ENCODE data around the gene RPL39L.

Gene RPL39L

DNA sequence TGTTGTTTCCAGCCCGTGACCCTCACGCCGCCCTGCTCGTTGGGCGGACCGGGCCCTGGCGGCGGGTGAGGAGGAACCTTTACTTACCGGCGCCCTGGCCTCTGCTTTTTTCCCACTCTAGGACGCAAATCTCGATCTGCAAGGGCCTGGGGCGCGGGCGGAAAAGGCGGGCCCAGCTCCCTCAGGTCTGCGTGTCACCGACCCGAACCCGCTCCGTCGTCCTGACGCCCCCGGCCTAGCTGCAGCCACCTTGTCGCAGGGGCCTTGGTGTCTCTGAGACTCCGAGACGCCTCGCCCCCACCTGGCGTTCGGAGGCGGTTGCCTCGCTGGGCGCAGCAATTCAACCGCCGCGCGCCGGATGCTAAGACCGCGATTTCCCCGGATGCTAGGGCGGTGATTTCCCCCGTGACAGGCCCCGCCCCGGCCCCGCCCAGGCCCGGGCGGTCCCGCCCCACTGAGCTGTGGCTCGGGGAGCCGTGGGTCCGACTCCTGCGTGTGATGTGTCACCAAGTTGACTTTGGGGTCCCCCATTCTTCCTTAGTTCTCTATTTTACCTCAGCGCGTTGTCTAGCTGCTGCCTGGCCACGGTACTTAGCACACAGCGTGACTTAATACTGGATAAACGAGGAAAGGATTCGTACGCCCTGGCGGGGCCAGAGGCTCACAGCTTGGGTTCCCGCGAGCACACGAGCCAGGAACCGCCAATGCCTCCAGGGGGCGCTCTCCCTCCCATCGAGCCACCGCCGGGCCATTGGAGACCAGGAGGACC, at the start of gene RPL39L:
Gene RPL39L, minus strand, starts transcription at position 371 of the 769 bp plus-strand sequence. CDS start 18,196 bp downstream, outside the sequence.
- TF ChIP-seq CTCF (conservative IDR thresholded peaks at IDR 0.05; ENCODE audit: low read depth, low read length), result peak; percentile 98
- no peaks in the 10 kb centered on the region for H3K27me3 ChIP-seq (ENCODE audit: insufficient read depth, low read depth)
- peak within 1 kb of the TSS; percentile 64 for H3K4me3 ChIP-seq (IDR thresholded peaks at IDR 0.05; ENCODE audit: insufficient read depth, low read depth, low read length)
- H3K9ac ChIP-seq, result peak within 1 kb of the TSS; percentile 90
- no peaks in the 10 kb centered on the region for H3K36me3 ChIP-seq (ENCODE audit: insufficient read depth)
- peaks cover 10% of the 10 kb centered on the region for H3K4me1 ChIP-seq (ENCODE audit: low read depth, poor library complexity, severe bottlenecking)
- peaks cover 8% of the 10 kb centered on the region; the same call in 1 of the 2 replicates for H3K79me2 ChIP-seq (ENCODE audit: insufficient read depth, low read depth)
- H4K20me1 ChIP-seq (ENCODE audit: insufficient read depth), result no peaks in the 10 kb centered on the region
- H3K4me2 ChIP-seq, result peak within 1 kb of the TSS; percentile 67
- H2AFZ ChIP-seq (ENCODE audit: low read depth), result peak within 1 kb of the TSS; percentile 95
- H3K27ac ChIP-seq, result peak within 1 kb of the TSS; percentile 80

- no peak overlapping the region for H3K4me2 ChIP-seq
- H4K20me1 ChIP-seq (ENCODE audit: insufficient read depth), result no peaks in the 10 kb centered on the region
- no peaks in the 10 kb centered on the region for H3K27me3 ChIP-seq (ENCODE audit: insufficient read depth, low read depth)
- H3K4me3 ChIP-seq (IDR thresholded peaks at IDR 0.05; ENCODE audit: insufficient read depth, low read depth, low read length), result no peak overlapping the region
- H2AFZ ChIP-seq (ENCODE audit: low read depth), result no peak overlapping the region
- no peaks in the 10 kb centered on the region for H3K4me1 ChIP-seq (ENCODE audit: low read depth, poor library complexity, severe bottlenecking)
- H3K27ac ChIP-seq, result no peak overlapping the region
- no peak for TF ChIP-seq CTCF (conservative IDR thresholded peaks at IDR 0.05; ENCODE audit: low read depth, low read length)
- no peak overlapping the region for H3K9ac ChIP-seq
- H3K79me2 ChIP-seq (ENCODE audit: insufficient read depth, low read depth), result no peaks in the 10 kb centered on the region
- H3K36me3 ChIP-seq (ENCODE audit: insufficient read depth), result no peaks in the 10 kb centered on the region
Measured at GRCh38 chr3:187188931-187189330, 49.6 kb upstream of the RPL39L start.

- no peaks in the 10 kb centered on the region for H4K20me1 ChIP-seq (ENCODE audit: insufficient read depth)
- no peaks in the 10 kb centered on the region for H3K79me2 ChIP-seq (ENCODE audit: insufficient read depth, low read depth)
- no peak overlapping the region for H3K9ac ChIP-seq
- H3K27ac ChIP-seq, result no peak overlapping the region
- no peak overlapping the region for H2AFZ ChIP-seq (ENCODE audit: low read depth)
- H3K27me3 ChIP-seq (ENCODE audit: insufficient read depth, low read depth), result no peaks in the 10 kb centered on the region
- no peak overlapping the region for H3K4me3 ChIP-seq (IDR thresholded peaks at IDR 0.05; ENCODE audit: insufficient read depth, low read depth, low read length)
- H3K4me1 ChIP-seq (ENCODE audit: low read depth, poor library complexity, severe bottlenecking), result no peaks in the 10 kb centered on the region
- no peaks in the 10 kb centered on the region for H3K36me3 ChIP-seq (ENCODE audit: insufficient read depth)
- no peak for TF ChIP-seq CTCF (conservative IDR thresholded peaks at IDR 0.05; ENCODE audit: low read depth, low read length)
- H3K4me2 ChIP-seq, result no peak overlapping the region
Measured at GRCh38 chr3:187186801-187187421, 47.6 kb upstream of the RPL39L start.

DNA sequence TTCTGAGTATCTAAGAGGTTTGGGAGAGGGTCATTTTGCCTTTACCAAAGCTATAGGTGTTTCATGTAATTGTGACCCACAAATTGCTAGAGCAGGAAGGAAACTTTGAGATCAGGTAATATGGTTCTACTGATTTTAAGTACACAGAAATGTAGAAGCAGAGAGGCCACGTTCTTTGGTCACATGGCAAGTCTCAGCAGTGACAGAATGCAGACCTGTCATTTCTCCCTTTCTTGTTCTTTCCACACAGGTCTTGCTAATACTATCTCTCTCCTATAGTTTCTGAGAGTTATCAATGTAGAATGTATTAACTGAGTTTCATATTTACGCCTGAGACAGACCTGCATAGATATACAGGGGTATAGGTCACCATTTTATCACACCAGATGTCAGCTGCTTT, 47.1 kb upstream of the RPL39L start:
- H2AFZ ChIP-seq (ENCODE audit: low read depth), result no peak overlapping the region
- no peaks in the 10 kb centered on the region for H3K36me3 ChIP-seq (ENCODE audit: insufficient read depth)
- H3K27ac ChIP-seq, result no peak overlapping the region

More for the DNA sequence above, 47.1 kb upstream of the RPL39L start:
- Histone ChIP-seq H3K79me2 (ENCODE audit: insufficient read depth, low read depth) (no peaks in the 10 kb centered on the region), H3K4me2 (no peak overlapping the region), H3K9ac (no peak overlapping the region), H3K4me1 (ENCODE audit: low read depth, poor library complexity, severe bottlenecking) (no peaks in the 10 kb centered on the region), H4K20me1 (ENCODE audit: insufficient read depth) (no peaks in the 10 kb centered on the region), H3K4me3 (IDR thresholded peaks at IDR 0.05; ENCODE audit: insufficient read depth, low read depth, low read length) (no peak overlapping the region), H3K27me3 (ENCODE audit: insufficient read depth, low read depth) (no peaks in the 10 kb centered on the region)
- TF ChIP-seq CTCF (conservative IDR thresholded peaks at IDR 0.05; ENCODE audit: low read depth, low read length), result no peak
